SU-DHL-6 (cell line): ENCODE data around the gene SOX10.

Experiments
- H2AFZ ChIP-seq: fragments of 200-600 bp; sonication (generic); 2 replicates; pipeline ENCODE4 v1.6.1; 2014; ENCODE audit warnings: low read depth, mild to moderate bottlenecking, moderate library complexity, mixed read lengths, antibody characterized with exemption, low read length; ENCODE audit not compliant: severe bottlenecking
- H3F3A ChIP-seq: fragments of 200-600 bp; shearing (Covaris generic); 2 replicates; pipeline ENCODE4 v1.6.0; 2016; ENCODE audit warnings: antibody characterized with exemption, mild to moderate bottlenecking; ENCODE audit not compliant: insufficient read depth
- H3K27ac ChIP-seq: fragments of 200-600 bp; sonication (generic); 2 replicates; pipeline ENCODE4 v1.5.1; 2016; ENCODE audit warnings: low read depth, mild to moderate bottlenecking, low read length, moderate library complexity, mixed read lengths
- H3K27me3 ChIP-seq: fragments of 200-600 bp; sonication (generic), shearing (Covaris generic); 2 replicates; pipeline ENCODE4 v1.6.0; 2014; ENCODE audit warnings: mild to moderate bottlenecking, low read length
- H3K36me3 ChIP-seq: fragments of 200-600 bp; sonication (generic); 2 replicates; pipeline ENCODE4 v1.6.1; 2014; ENCODE audit warnings: mild to moderate bottlenecking, low read length, mixed read lengths
- H3K4me2 ChIP-seq: fragments of 300-600, 200-600 bp; shearing (Covaris generic), sonication (generic); 2 replicates; pipeline ENCODE4 v1.6.0; 2014; ENCODE audit warnings: low read length, low read depth, mild to moderate bottlenecking; ENCODE audit not compliant: poor library complexity, severe bottlenecking
- H3K4me3 ChIP-seq: fragments of 200-600 bp; sonication (generic); 2 replicates; pipeline ENCODE4 v1.5.1; 2014; ENCODE audit warnings: antibody characterized with exemption, low read length, mild to moderate bottlenecking, mixed read lengths; ENCODE audit not compliant: insufficient read depth, poor library complexity, severe bottlenecking
- H3K79me2 ChIP-seq: fragments of 200-600 bp; sonication (generic); 2 replicates; pipeline ENCODE4 v1.6.1; 2014; ENCODE audit warnings: mild to moderate bottlenecking, low read length, moderate library complexity; ENCODE audit not compliant: insufficient read depth
- H3K9ac ChIP-seq: fragments of 200-600 bp; sonication (generic); 2 replicates; pipeline ENCODE4 v1.7.0; 2014; ENCODE audit warnings: mild to moderate bottlenecking, low read length
- H3K9me2 ChIP-seq: fragments of 200-600 bp; sonication (generic); replicated peaks from 2 replicates; pipeline ENCODE4 v1.6.1; 2014; ENCODE audit warnings: low read length; ENCODE audit not compliant: insufficient read depth
- H3K9me3 ChIP-seq: fragments of 200-600 bp; sonication (generic); 2 replicates; pipeline ENCODE4 v1.6.1; 2014; ENCODE audit warnings: low read length, mixed read lengths; ENCODE audit not compliant: insufficient read depth
- H4K20me1 ChIP-seq: fragments of 200-600 bp; sonication (generic); 2 replicates; pipeline ENCODE4 v1.6.1; 2014; ENCODE audit warnings: low read depth, mild to moderate bottlenecking, antibody characterized with exemption, low read length, moderate library complexity, mixed read lengths
- EZH2phosphoT487 ChIP-seq: fragments of 200-600 bp; sonication (generic), shearing (Covaris generic); conservative IDR thresholded peaks from 2 replicates; pipeline ENCODE4 v1.6.1; 2018; ENCODE audit warnings: mild to moderate bottlenecking, antibody characterized with exemption, low read length, moderate library complexity, mixed read lengths
- TF ChIP-seq, protein P1 (sequence below): fragments of 200-600 bp; sonication (generic); IDR thresholded peaks from one replicate; pipeline ENCODE4 v1.5.1; 2017; ENCODE audit warnings: antibody characterized with exemption, mild to moderate bottlenecking, low read length, moderate library complexity; ENCODE audit not compliant: insufficient read depth, poor library complexity, severe bottlenecking

The SOX10 gene

GRCh38 chr22:37971475-37972434 lies 12.6 kb downstream of the SOX10 start:
- Histone ChIP-seq H3K36me3 (0 out of 2 replicates have a peak, but pooled peaks cover 4% of the 10 kb centered on the region), H2AFZ (no peak overlapping the region), H3K9me3 (no peaks in the 10 kb centered on the region), H3K9me2 (no peaks in the 10 kb centered on the region), H3K27ac (no peak overlapping the region), H3K4me2 (no peak overlapping the region), H3F3A (no peaks in the 10 kb centered on the region), H3K27me3 (no peaks in the 10 kb centered on the region), H3K79me2 (no peaks in the 10 kb centered on the region), H4K20me1 (no peaks in the 10 kb centered on the region), H3K9ac (no peak overlapping the region), H3K4me3 (no peak overlapping the region)
- TF ChIP-seq EZH2phosphoT487 = no peak
- TF ChIP-seq, protein P1, sequence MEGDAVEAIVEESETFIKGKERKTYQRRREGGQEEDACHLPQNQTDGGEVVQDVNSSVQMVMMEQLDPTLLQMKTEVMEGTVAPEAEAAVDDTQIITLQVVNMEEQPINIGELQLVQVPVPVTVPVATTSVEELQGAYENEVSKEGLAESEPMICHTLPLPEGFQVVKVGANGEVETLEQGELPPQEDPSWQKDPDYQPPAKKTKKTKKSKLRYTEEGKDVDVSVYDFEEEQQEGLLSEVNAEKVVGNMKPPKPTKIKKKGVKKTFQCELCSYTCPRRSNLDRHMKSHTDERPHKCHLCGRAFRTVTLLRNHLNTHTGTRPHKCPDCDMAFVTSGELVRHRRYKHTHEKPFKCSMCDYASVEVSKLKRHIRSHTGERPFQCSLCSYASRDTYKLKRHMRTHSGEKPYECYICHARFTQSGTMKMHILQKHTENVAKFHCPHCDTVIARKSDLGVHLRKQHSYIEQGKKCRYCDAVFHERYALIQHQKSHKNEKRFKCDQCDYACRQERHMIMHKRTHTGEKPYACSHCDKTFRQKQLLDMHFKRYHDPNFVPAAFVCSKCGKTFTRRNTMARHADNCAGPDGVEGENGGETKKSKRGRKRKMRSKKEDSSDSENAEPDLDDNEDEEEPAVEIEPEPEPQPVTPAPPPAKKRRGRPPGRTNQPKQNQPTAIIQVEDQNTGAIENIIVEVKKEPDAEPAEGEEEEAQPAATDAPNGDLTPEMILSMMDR = no peak

DNA sequence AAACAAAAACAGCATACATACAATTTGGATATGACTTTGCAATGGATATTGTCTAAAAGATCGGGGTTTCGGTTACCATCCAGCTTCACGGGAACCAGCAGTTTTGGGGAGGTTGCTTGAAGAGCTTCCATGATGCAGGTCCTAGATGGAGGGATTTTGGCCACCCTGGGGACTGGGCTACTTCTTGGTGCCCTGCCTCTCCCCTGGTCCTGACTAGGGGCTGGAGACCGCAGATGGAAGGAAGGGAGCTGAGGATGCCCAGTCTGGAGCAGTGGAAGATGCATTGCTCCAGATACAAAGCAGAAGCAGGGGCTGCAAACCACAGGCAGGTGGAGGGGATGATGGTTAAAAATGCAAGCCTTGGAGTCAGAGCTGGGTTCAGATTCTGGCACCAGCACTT lies 13.5 kb downstream of the SOX10 start:
- Histone ChIP-seq H3F3A (no peaks in the 10 kb centered on the region), H4K20me1 (no peaks in the 10 kb centered on the region; the same call in 1 of the 2 replicates), H3K9me2 (no peaks in the 10 kb centered on the region), H3K9me3 (no peaks in the 10 kb centered on the region), H3K36me3 (0 out of 2 replicates have a peak, but pooled peaks cover 4% of the 10 kb centered on the region), H3K27ac (no peak overlapping the region), H3K27me3 (no peaks in the 10 kb centered on the region), H2AFZ (no peak overlapping the region), H3K9ac (no peak overlapping the region), H3K4me3 (no peak overlapping the region), H3K79me2 (peaks cover 3% of the 10 kb centered on the region), H3K4me2 (no peak overlapping the region)
- TF ChIP-seq EZH2phosphoT487 = no peak
- TF ChIP-seq, protein P1 = no peak

DNA sequence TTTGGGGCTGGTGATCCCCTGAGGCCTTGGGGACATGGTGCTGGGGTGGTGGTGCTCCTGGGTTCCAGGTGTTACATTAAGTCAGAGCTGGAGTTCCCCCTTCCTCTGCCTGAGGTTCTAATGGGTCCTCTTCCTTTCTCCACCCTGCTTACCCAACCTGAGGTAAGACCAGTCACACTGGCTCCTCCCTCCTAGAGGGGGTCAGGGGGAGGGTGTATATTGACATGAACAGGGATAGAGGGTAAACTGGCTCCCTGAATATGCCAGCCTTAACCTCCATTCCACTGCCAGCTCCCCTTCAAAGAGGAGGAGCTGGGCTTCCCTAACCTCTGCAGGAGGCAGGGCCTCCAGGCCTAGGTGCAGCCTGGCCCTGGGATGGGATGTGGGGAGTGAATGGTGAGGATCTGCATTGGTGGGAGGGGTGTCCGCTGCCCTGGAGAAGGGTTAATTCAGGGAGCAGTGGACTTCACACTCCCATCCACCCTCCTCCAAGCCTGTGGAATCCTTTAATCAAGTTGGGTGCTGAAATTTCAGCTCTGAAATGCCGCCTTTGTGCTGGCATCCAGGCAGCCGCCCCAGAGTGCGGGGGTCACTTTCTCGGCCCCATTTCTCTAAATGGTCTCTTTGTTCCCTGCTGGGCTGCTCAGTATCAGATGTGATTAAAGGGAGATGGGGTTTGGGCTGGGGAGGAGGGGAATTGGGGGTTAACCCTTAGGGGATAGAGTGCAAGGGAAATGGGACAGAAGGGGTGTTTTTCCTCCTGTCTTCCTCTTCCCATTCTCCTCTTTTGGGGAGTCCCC lies 15.7 kb downstream of the SOX10 start:
- 0 out of 2 replicates have a peak, but pooled peaks cover 4% of the 10 kb centered on the region for H3K36me3 ChIP-seq
- no peak overlapping the region for H3K4me3 ChIP-seq
- no peaks in the 10 kb centered on the region for H3K9me3 ChIP-seq
- no peak overlapping the region for H3K9ac ChIP-seq
- no peaks in the 10 kb centered on the region; the same call in 1 of the 2 replicates for H4K20me1 ChIP-seq
- no peak for TF ChIP-seq EZH2phosphoT487
- TF ChIP-seq, protein P1 = no peak
- no peak overlapping the region for H2AFZ ChIP-seq
- 0 out of 2 replicates have a peak, but pooled peaks cover 3% of the 10 kb centered on the region for H3F3A ChIP-seq
- H3K27ac ChIP-seq = no peak overlapping the region
- no peak overlapping the region for H3K4me2 ChIP-seq
- H3K9me2 ChIP-seq = no peaks in the 10 kb centered on the region
- peaks cover 9% of the 10 kb centered on the region for H3K79me2 ChIP-seq
- no peaks in the 10 kb centered on the region for H3K27me3 ChIP-seq
